Stimulated activated CD8-positive, alpha-beta memory T cell treated with anti-CD3 and anti-CD28 coated beads, Interleukin-7, amount 100 ng/mL, for 4 hours (primary cell): ENCODE data around the gene STRBP.
"Not testable (repeated sequence)": the region's sequence is repeated elsewhere in the genome, so short reads cannot be mapped to it uniquely, and the experiment has no call there.

ENCODE experiments used
- DNase-seq, 2 donors: peaks; one replicate each; pipeline ENCODE4 v3.0.0-alpha.2; 2020; ENCODE audit warnings: low read depth in 2 of 2

The STRBP gene

GRCh38 chr9:123249162-123249561, 19.2 kb downstream of the STRBP start:
- DNase-seq, result not testable (repeated sequence)

GRCh38 chr9:123248630-123249029, 19.8 kb downstream of the STRBP start:
- no peak for DNase-seq

GRCh38 chr9:123246534-123246933, 21.9 kb downstream of the STRBP start:
- DNase-seq, result no peak

GRCh38 chr9:123239726-123240125, 28.7 kb downstream of the STRBP start:
- no peak for DNase-seq

GRCh38 chr9:123238365-123238764, 30.0 kb downstream of the STRBP start:
- DNase-seq, result no peak

GRCh38 chr9:123237220-123237619, 31.2 kb downstream of the STRBP start:
- no peak for DNase-seq

GRCh38 chr9:123235448-123235847, 32.9 kb downstream of the STRBP start:
- no peak for DNase-seq

GRCh38 chr9:123234853-123235252, 33.5 kb downstream of the STRBP start:
- DNase-seq, result no peak

GRCh38 chr9:123232332-123232731, 36.1 kb downstream of the STRBP start:
- DNase-seq, result no peak

GRCh38 chr9:123231421-123231820, 37.0 kb downstream of the STRBP start:
- no peak for DNase-seq

GRCh38 chr9:123228967-123229366, 39.4 kb downstream of the STRBP start:
- no peak for DNase-seq

- DNase-seq, result no peak
Observed at GRCh38 chr9:123225995-123226394, 42.4 kb downstream of the STRBP start.

GRCh38 chr9:123225374-123225813, 43.0 kb downstream of the STRBP start:
- peak; percentile 43 to 60 for DNase-seq

GRCh38 chr9:123220127-123220526, 48.3 kb downstream of the STRBP start:
- DNase-seq, result no peak

GRCh38 chr9:123218831-123219230, 49.6 kb downstream of the STRBP start:
- DNase-seq, result no peak

GRCh38 chr9:123217128-123217654, 51.2 kb downstream of the STRBP start:
- DNase-seq, result no peak

GRCh38 chr9:123216251-123216797, 52.1 kb downstream of the STRBP start:
- DNase-seq, result no peak

- no peak for DNase-seq
Observed at GRCh38 chr9:123211081-123211480, 57.3 kb downstream of the STRBP start.

- DNase-seq, result no peak
Observed at GRCh38 chr9:123208626-123209174, 59.7 kb downstream of the STRBP start.

- DNase-seq, result no peak
Observed at GRCh38 chr9:123206065-123206464, 62.3 kb downstream of the STRBP start.

- no peak for DNase-seq
Observed at GRCh38 chr9:123201083-123201482, 67.3 kb downstream of the STRBP start.

- not testable (repeated sequence) for DNase-seq
Observed at GRCh38 chr9:123200469-123200868, 67.9 kb downstream of the STRBP start.

- no peak for DNase-seq
Observed at GRCh38 chr9:123196124-123196523, 72.3 kb downstream of the STRBP start.

- DNase-seq, result no peak
Observed at GRCh38 chr9:123194023-123194422, 74.4 kb downstream of the STRBP start.
